Hindlimb muscle (tissue), 1 donor: Measurements from ENCODE around the gene TMEM18. TPM values are rescaled to one million over a fixed set of nuclear protein-coding genes. Genes with fewer than 3 reads are reported as not detected.

Source experiments
- DNase-seq: peaks from one replicate; pipeline ENCODE4 v3.0.0-alpha.2; 2013
- polyA plus RNA-seq: library from polyadenylated mRNA; unstranded; fragments of 120-200 nt; gene quantifications from one replicate; pipeline ENCODE4 v1.2.1, GENCODE V29; 2013; ENCODE audit not compliant: insufficient read length

The TMEM18 gene
- polyA plus RNA-seq, 1 donor = 47.0 TPM

DNA sequence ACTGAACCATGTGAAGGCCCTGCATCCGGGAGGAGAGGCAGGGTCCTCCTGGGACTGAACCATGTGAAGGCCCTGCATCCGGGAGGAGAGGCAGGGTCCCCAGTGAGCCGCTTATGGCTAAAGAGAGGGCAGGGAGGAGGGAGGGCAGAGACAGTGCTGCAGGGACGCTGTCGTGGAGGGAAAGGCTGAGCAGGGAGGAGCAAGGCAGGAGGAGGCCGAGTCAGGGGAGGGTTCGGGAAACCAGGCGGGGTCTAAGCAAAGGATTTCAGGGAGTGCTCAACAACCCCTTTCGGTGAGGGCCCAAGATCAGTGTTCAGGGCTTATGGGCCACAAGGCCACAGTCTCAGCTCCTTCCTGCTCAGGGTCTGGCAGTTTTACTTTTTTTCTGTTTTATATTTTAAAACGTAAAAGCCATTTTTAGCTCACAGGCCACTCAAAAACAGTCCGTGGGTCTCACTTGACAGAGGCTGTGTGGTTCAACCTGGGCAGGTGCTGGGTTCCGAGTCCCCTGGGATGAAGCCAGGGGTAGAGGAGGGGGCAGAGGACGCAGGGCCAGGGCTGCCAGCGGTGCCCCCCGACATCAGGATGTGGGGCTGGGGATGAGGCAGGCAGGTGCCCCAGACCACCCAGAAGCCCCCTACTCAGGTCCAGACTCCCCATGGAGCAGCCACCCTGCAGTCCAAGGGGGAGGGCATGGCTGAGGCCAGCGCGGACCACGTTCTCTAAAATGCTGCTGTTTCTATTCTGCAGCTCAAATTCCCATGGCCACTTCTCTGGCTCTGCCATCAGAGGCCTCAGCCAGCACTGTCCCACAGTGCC is 5.2 kb downstream of the TMEM18 start:
- DNase-seq = no peak

DNA sequence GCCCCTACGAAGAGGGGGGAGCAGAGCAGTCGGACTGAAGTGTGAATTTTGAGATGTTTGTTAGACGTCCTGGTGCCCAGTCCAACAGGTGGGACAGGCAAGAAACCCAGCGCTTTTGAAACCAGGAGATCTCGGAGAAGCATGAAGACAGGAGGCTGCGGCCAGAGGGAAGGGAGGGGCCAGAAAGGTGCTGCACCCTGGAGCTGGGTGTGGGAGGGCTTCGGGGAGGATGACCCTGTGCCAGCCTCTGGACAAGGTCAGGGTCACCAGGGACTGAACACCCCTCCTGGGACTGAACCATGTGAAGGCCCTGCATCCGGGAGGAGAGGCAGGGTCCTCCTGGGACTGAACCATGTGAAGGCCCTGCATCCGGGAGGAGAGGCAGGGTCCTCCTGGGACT is 6.1 kb downstream of the TMEM18 start:
- DNase-seq = no peak

DNA sequence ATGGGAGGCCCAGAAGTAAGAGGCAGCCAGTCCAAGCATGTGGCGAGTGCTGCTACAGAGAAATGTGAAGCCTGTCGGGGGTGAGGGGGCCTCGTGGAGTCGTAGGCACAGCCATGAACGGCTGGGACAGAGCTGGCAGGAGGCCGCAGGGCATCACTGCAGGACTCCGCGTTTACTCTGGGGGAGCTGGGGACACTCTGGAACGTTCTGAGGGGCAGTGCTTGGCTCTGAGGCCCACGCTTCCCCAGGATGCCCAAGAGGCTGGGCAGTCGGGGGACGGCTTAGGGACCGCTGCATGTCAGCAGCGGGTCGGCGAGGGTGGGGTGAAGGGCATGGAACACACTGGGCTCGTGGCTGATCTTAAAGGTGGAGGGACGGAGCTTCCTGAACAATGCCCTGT is 6.6 kb downstream of the TMEM18 start:
- DNase-seq = no peak

DNA sequence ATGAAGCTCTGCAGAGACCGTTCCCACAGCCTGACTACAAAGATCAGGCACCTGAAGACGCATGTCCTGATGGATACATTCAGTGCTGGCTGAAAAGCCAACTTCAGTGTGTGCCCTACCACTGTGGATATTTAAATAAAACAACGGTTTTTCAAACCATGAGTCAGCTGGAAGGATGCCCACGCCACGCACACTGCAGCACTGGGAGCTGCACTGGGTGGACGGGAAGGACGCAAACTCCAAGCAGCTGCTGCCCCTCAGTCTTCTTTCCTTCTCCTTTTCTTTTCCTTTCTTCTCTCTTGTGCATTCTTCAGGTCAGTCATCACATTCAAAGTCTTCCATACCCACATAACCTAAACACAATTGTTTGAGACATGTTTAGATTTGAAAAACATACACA is 7.9 kb downstream of the TMEM18 start:
- no peak for DNase-seq

DNA sequence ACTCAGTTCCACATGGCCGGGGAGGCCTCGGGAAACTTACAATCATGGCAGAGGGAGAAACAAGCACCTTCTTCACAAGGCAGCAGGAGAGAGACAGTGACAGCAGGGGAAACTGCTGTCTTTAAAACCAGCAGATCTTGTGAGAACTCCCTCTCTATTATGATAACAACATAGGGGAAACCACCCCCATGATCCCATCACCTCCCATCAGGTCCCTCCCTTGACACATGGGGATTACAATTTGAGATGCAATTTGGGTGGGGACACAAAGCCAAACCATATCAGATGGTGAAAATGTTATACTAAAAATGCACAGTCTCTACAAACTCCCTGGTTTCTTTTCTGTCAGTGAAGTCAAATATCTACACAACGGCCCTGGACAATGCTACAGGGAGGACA is 9.2 kb downstream of the TMEM18 start:
- no peak for DNase-seq

DNA sequence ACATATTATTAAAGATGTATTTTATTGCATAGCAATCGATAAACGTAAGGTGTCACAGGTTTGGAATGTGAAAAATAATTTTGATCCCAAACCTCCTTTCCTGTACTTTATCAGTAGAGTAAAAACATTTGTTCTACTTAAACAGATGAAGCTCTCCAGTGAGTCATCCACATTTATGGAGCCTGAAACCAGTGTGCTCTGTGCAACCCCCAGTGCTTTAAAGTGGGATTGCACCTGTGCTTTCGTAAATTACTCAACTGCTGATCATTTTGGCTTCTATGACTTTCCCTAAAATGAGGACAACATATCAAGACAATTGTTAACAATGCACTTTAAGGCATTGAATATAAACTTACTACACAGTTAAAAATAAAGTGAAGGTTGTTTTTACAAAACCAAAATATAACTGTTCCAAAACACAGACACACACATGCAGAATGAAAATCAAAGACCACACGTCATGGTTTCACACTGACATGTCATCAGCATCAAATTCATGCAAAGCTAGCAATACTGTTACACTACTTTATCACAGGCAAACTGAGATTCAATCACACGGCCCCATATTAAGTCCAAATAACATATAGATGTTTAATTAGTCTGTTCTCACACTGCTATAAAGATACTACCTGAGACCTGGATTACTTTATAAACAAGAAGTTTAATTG is 9.7 kb downstream of the TMEM18 start:
- DNase-seq = no peak

DNA sequence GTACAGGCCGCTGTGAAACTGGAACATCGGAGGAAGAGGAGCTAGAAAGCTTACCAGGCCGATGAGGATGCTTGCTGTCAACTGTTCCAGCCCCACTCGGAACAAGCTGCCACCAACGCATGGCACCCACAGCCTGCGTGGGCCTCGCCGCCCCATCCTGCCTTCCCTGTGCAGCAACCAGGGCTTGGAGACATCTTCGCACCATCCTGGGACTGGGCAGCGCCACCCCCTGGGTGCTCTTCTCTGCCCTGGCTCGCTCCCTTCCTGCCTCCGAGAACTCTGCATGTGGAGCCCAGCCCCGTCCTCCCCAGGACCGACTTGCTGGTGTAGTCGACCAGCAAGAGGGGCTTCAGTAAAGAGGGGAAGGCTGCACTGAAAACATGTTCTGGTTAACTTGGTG is 10.8 kb downstream of the TMEM18 start:
- DNase-seq = no peak

DNA sequence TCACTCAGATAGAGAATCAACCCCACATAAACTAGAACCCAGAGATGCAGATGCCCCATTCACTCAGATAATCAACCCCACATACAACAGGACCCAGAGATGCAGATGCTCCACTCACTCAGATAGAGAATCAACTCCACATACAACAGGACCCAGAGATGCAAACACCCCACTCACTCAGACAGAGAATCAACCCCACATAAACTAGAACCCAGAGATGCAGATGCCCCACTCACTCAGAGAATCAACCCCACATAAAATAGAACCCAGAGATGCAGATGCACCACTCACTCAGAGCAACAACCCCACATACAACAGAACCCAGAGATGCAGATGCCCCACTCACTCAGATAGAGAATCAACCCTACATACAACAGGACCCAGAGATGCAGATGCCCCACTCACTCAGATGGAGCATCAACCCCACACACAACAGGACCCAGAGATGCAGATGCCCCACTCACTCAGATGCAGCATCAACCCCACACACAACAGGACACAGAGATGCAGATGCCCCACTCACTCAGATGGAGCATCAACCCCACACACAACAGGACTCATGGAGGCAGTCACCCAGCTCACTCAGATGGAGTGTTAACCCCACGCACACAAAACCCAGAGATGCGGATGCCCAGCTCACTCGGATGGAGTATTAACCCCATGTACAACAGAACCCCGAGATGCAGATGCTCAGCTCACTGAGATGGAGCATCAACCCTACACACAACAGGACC is 11.7 kb downstream of the TMEM18 start:
- DNase-seq = no peak

DNA sequence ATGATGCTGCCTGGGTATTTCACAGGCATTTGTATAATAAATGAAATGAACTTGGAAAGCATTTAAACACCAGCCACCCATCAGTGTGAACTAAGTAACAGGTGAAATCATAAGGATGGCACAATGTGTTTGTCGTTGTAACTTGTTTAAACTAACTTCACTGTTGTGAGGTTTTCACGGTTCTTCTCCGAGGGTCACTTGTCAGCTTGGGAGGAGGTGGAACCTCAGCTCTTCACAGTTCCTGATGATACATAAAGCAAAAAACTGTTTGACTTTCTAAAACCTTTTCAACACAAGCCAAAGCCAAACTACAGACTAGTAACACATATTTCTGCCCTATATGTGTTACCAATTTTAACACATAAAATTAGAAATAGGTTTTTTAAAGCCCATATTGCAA is 13.1 kb downstream of the TMEM18 start:
- DNase-seq = no peak

DNA sequence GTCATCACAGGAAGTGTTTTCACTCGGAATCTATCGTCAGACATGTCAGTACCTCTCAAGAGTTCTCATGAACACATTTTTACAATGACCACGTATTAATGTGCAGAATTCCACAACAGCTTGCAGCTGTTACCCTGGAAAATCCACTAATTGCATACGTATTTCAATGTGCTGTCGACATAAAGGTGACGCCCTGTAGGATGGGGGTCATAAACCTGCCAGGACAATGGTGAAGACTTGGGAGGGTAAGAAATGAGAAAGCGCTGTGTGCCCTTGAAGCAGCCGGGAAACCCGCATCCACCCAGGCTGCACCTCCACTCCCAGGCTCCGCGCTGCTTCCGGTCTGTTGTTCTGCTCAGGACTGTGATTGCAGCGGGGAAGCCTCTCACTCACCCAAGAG is 14.0 kb downstream of the TMEM18 start:
- DNase-seq = no peak

DNA sequence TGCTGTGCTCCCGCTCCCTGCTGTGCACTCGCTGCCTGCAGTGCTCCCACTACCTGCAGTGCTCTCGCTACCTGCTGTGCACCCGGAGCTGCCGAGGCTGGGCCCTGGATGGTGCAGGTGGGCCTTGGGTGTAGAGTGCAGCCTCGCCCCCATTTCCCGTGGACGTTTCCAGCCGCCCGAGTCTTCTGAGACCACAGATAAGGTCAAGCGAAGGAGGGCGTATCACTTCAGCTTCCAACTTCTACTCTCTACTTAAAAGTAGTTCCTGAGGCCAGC is 15.9 kb downstream of the TMEM18 start:
- DNase-seq = no peak

DNA sequence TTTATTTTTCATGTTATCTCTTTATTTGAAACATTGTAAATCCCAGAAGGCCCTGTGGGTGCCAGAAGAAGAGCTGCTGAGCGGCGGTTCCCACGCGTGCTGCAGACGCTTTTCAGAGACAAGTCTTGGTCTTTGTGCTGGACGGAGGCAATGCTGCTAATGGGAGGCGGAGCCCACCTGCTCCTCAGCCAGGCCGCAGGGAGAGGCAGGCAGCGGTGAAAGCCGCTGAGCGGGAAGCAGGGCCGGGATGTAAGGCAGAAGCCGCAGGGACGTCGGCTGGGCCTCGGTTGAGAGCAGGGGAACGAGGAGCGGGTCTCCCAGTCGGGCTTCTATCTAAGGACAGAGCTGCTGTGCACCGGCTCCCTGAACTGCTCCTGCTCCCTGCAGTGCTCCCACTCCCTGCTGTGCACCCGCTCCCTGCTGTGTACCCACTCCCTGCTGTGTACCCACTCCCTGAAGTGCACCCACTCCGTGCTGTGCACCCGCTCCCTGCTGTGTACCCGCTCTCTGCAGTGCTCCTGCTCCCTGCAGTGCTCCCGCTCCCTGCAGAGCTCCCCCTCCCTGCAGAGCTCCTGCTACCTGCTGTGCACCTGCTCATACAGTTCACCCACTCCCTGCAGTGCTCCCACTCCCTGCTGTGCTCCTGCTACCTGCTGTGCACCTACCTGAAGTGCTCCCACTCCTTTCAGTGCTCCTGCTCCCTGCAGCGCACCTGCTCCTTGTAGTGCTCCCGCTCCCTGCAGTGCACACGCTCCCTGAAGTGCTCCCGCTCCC is 16.4 kb downstream of the TMEM18 start:
- no peak for DNase-seq

DNA sequence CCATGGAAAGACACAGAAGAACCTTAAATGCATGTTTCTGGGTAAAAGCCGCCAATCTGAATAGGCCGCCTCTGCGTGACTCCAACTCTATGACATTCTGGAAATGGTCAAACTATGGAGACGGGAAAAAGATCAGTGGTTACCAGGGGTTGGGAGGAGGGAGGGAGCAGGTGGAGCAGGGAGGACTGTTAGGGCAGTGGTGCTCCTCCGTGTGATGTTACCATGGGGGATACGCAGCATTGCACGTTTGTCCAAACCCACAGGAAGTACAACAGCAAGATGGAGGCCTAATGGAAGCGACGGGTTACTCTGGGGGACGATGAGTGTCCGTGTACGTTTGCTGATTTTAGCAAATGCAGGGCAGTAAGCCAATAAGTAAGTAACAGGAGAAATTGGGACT is 17.2 kb downstream of the TMEM18 start:
- no peak for DNase-seq

DNA sequence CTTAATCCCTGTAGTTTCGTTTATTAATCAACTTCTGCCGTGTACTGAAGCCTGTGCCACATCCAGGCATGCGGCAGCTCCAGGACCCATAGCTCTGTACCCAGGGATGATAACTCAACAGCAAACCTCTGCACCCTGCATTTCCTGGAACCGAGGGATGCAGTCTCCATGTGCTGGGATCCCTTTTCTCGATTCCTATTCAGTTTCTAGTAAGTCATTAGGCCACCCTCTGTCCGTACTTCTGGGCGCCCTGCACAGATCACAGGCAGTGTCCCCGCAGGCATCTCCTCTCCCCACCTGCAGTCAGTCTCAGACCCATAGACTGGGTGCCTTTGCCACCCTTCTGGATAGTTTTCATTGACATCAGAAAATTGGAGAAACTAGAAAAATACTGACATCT is 18.8 kb downstream of the TMEM18 start:
- no peak for DNase-seq

DNA sequence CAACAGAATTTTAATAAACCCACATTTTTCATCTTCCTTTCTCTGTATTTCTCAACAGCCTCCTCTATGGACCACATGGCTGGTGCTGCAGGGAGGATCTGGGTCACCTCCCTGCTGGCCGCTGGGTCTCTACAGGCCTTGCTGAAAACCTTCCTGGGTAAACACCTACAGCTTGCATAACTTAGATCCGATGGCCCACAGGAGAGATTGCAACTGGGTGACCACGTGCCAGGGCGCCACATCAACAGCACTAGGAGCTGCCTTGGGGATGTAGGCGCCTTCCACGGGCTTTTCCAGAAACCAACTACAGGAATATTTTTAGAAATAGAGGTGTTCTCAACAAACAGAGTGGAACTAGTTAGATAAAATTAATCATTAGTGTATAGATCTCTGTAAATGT is 19.4 kb downstream of the TMEM18 start:
- no peak for DNase-seq

DNA sequence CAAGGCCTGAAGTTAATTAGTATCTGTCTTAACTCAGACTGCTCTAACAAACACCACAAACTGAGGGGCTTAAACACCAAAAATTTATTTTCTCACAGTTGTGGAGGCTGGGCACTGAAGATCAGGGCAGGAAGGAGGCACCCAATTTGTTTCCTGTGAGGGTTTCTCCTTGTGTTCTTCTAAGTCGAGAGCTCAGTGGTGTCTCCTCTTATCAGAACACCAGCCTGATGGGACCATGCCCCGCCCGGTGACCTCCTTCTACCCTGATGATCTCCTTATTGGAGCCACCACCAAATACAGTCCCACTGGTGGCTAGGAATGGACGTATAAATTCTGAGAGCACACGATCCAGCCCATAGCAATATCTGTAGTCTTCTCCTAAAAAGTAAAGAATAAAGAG is 20.5 kb downstream of the TMEM18 start:
- no peak for DNase-seq

DNA sequence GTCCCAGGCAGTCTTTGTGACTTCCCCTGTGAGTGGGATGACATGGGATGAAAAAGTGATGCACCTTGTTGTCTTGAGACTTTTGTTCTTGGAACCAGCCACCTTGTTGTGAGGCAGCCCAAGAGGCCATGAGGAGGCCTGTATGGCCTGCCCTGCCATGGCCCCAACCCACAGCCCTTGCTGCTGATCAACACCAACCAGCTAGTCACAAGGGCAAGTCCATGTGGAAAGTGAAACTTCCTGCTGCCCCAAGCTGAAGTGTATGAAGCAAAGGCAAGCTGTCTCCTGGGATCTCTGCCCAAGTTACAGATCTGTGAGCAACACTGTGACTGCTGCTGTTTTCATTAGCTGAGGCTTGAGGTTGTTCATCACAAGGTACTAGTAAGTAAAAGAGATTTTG is 21.6 kb downstream of the TMEM18 start:
- no peak for DNase-seq

DNA sequence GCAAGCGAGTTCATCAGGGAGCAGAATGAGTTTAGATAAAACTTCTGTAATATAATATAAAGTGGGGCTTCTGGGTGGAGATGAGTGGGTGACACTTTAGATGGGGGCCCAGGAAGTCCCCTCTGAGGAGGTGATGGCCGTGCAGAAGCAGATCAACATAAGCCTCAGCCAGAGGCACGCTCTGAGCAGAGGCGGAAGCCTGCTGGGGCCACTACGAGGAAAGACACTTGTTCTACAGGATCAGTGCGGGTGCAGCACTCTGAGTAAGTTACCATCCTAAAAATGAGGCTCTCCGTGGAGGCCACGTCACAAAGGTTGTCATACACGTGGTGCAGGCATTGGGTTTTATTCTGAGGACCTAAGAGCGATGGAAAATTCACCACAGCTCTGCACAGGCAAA is 22.3 kb downstream of the TMEM18 start:
- DNase-seq = no peak

DNA sequence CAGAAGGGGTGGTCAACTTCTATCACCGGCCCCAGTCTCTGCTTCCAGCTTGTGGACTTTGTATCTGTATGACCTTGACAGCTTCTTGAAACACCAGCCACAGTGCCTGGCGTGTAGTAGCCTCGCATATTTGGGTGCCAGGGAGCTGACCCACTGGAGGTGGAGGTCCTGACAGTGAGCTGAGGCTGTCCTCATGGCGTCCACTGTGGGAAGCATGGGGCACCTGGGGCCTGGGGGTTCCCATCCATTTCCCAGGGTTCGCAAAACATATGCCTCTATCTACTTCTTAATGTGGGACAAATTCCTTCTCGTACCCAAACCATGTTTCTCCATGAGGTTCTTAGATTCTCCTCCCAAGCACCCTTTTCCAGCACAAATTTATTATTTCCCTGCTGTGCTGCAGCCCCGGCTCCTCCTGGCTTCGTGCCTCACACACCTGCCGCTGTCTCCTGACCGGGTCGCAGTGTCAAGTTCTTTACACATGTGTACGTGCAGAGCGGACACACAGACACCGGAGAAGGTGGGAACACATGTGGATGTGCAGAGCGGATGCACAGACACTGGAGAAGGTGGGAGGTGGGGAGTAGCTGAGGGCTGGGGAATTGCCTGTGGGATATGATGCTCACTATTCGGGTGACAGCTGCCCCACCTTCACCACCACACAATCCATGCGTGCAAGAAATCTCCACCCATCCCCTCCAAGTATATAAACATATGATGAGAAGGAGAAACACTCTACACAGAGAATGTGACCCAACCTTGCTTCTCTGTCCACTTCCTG is 23.4 kb downstream of the TMEM18 start:
- no peak for DNase-seq

DNA sequence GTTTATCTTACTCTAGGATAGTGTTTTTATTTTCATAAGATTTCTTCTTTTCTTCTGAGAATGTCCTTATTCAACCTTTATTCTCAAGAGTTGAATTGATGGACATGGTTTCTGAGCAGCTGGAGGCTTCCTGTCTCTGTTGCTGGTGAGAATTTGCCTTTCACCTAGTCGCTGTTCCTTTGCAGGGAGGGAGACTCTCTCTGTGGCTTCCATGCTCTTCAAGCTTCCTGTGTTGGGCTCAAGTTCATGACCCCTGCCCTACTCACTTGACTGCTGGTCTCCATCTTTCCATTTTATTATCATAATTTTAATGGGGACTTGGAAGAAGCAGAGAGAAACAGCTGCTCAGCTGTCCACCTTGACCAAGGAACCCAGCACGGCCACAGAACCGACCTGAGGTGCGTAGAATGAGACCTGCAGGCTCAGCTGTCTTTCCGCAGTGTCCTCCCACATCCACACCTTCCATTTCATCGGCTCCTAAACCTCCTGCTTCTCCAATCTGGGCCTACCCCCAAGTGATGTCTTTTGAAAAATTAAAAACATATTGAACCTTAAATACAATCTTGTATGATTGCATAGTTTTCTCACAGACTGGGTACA is 24.2 kb downstream of the TMEM18 start:
- no peak for DNase-seq

DNA sequence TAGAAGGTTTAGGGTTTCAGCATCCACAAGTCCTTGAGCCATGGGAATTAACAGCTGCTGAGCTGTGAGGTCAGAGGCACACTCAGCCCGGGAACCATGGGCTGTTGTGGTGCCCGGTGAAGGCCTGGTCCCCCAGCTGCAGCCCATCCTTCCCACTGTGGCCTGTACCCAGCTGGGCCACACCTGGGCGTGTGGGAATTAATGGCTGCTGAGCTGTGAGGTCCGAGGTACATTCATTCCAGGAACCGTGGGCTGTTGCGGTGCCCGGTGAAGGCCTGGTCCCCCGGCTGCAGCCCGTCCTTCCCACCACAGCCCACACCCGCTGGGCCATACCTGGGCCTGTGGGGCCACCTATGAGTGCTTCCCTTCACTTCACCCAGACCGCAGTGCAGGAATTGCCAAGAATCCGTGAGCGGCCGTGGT is 25.2 kb downstream of the TMEM18 start:
- DNase-seq = no peak
